IMR-90 (cell line): ENCODE results near the gene GOLIM4. TPM values are rescaled to one million over a fixed set of nuclear protein-coding genes. Genes with fewer than 3 reads are reported as not detected.

Experiments
- ATAC-seq: fragments of 200-7000 bp; cut with Tn5 transposase; 2 replicates; pipeline ENCODE4 v1.9.1; 2020; ENCODE audit warnings: low read depth, mild to moderate bottlenecking, moderate library complexity
- BruUV-seq: library from RNA; stranded (reverse); fragments of 400-500 nt; replicated peaks from 2 replicates; lab custom pipeline; 2021; lab: Mats Ljungman, UMichigan
- CTCF ChIA-PET: fragments of 300-600 bp; formaldehyde crosslinking; extraction: SDS; loops from one replicate; lab custom pipeline; 2021; ENCODE audit warnings: antibody characterized with exemption; lab: Yijun Ruan, JAX
- POLR2A ChIA-PET: fragments of 300-600 bp; sonication (Branson Sonifier 250); formaldehyde crosslinking; loops from one replicate; lab custom pipeline; 2022; ENCODE audit warnings: antibody characterized with exemption; ENCODE audit not compliant: unreplicated experiment; lab: Charles Lee
- DNase-seq: peaks from one replicate; pipeline ENCODE4 v3.0.0; 2013
- H2AFZ ChIP-seq: replicated peaks from 2 replicates; pipeline ENCODE3; 2013; ENCODE audit warnings: low read length, mild to moderate bottlenecking; ENCODE audit not compliant: poor library complexity
- H2AK5ac ChIP-seq: 2 replicates; pipeline ENCODE4 v1.6.1; 2013; ENCODE audit warnings: low read depth, low read length, inconsistent platforms
- H2AK9ac ChIP-seq: replicated peaks from 2 replicates; pipeline ENCODE3; 2013; ENCODE audit warnings: mild to moderate bottlenecking, low read depth, low read length, moderate library complexity; ENCODE audit not compliant: poor library complexity
- H2BK120ac ChIP-seq: 2 replicates; pipeline ENCODE4 v1.6.1; 2013; ENCODE audit warnings: low read depth, low read length, inconsistent platforms
- H2BK15ac ChIP-seq: 3 replicates; pipeline ENCODE4 v1.6.1; 2013; ENCODE audit warnings: low read depth, low read length, inconsistent platforms
- H2BK20ac ChIP-seq: 2 replicates; pipeline ENCODE4 v1.6.1; 2013; ENCODE audit warnings: low read depth, mild to moderate bottlenecking, inconsistent platforms, low read length, moderate library complexity
- H2BK5ac ChIP-seq: 2 replicates; pipeline ENCODE4 v1.6.1; 2013; ENCODE audit warnings: mild to moderate bottlenecking, low read depth, low read length, inconsistent platforms; ENCODE audit not compliant: poor library complexity, severe bottlenecking
- H3K14ac ChIP-seq: replicated peaks from 2 replicates; pipeline ENCODE4 v1.6.1; 2013; ENCODE audit warnings: low read depth, low read length, inconsistent platforms
- H3K18ac ChIP-seq: 2 replicates; pipeline ENCODE4 v1.6.1; 2013; ENCODE audit warnings: low read depth, low read length, control low read depth
- H3K23ac ChIP-seq: 2 replicates; pipeline ENCODE4 v1.6.1; 2013; ENCODE audit warnings: low read depth, low read length, inconsistent platforms
- H3K27ac ChIP-seq: 2 replicates; pipeline ENCODE4 v1.5.1; 2013; ENCODE audit warnings: mild to moderate bottlenecking, control low read depth, low read length; ENCODE audit not compliant: insufficient read depth
- H3K27me3 ChIP-seq: 2 replicates; pipeline ENCODE4 v1.6.1; 2013; ENCODE audit warnings: low read length; ENCODE audit not compliant: control insufficient read depth, insufficient read depth
- H3K36me3 ChIP-seq: 2 replicates; pipeline ENCODE4 v1.6.1; 2013; ENCODE audit warnings: low read length, mixed read lengths; ENCODE audit not compliant: control insufficient read depth, insufficient read depth
- H3K4ac ChIP-seq: 2 replicates; pipeline ENCODE4 v1.6.1; 2013; ENCODE audit warnings: low read depth, low read length, inconsistent platforms
- H3K4me1 ChIP-seq: 2 replicates; pipeline ENCODE4 v1.6.1; 2013; ENCODE audit warnings: low read length, mixed read lengths; ENCODE audit not compliant: control insufficient read depth, insufficient read depth
- H3K4me2 ChIP-seq: 2 replicates; pipeline ENCODE4 v1.6.1; 2013; ENCODE audit warnings: low read depth, mild to moderate bottlenecking, control low read depth, low read length, moderate library complexity
- H3K4me3 ChIP-seq: 2 replicates; pipeline ENCODE4 v1.5.1; 2013; ENCODE audit warnings: low read depth, mild to moderate bottlenecking, control low read depth, low read length, moderate library complexity; ENCODE audit not compliant: insufficient read depth
- H3K56ac ChIP-seq: 2 replicates; pipeline ENCODE4 v1.6.1; 2013; ENCODE audit warnings: low read length, inconsistent platforms; ENCODE audit not compliant: insufficient read depth; ENCODE audit errors: extremely low read depth
- H3K79me1 ChIP-seq, 2 experiments: 2 replicates each; pipeline ENCODE4 v1.6.1; 2013; ENCODE audit warnings: low read length in 2 of 2, inconsistent platforms in 1 of 2, low read depth in 1 of 2
- H3K9ac ChIP-seq: 2 replicates; pipeline ENCODE4 v1.6.1; 2013; ENCODE audit warnings: low read depth, low read length, control low read depth
- H3K9me1 ChIP-seq: 2 replicates; pipeline ENCODE4 v1.6.1; 2013; ENCODE audit warnings: low read length, inconsistent platforms; ENCODE audit not compliant: insufficient read depth
- H3K9me3 ChIP-seq: 2 replicates; pipeline ENCODE4 v1.6.1; 2013; ENCODE audit warnings: low read length; ENCODE audit not compliant: control insufficient read depth, insufficient read depth
- H4K20me1 ChIP-seq: 2 replicates; pipeline ENCODE4 v1.6.1; 2013; ENCODE audit warnings: low read length, inconsistent platforms; ENCODE audit not compliant: insufficient read depth
- H4K5ac ChIP-seq: 2 replicates; pipeline ENCODE4 v1.6.1; 2013; ENCODE audit warnings: mild to moderate bottlenecking, low read depth, low read length, control low read depth
- H4K8ac ChIP-seq, 2 experiments: 2 replicates each; pipeline ENCODE4 v1.6.1; 2013; ENCODE audit warnings: low read depth in 2 of 2, low read length in 2 of 2, control low read depth in 1 of 2, inconsistent platforms in 1 of 2
- H4K91ac ChIP-seq: 2 replicates; pipeline ENCODE4 v1.6.1; 2013; ENCODE audit warnings: low read depth, low read length, inconsistent platforms; ENCODE audit not compliant: insufficient read depth
- CEBPB ChIP-seq: IDR thresholded peaks from 2 replicates; pipeline ENCODE4 v1.6.1; 2012; ENCODE audit warnings: low read depth, low read length, improper control_type of control experiment
- CHD1 ChIP-seq: IDR thresholded peaks from 2 replicates; pipeline ENCODE4 v1.6.1; 2012; ENCODE audit warnings: low read depth, low read length, improper control_type of control experiment
- ELK1 ChIP-seq: fragments of 150-350 bp; IDR thresholded peaks from 2 replicates; pipeline ENCODE4 v1.6.1; 2016; ENCODE audit warnings: low read depth, mild to moderate bottlenecking, low read length, moderate library complexity, borderline replicate concordance
- FOS ChIP-seq: fragments of 150-350 bp; IDR thresholded peaks from 2 replicates; pipeline ENCODE4 v1.6.1; 2016; ENCODE audit warnings: low read depth, low read length
- MAZ ChIP-seq: IDR thresholded peaks from 2 replicates; pipeline ENCODE4 v1.6.1; 2012; ENCODE audit warnings: low read depth, mild to moderate bottlenecking, low read length, improper control_type of control experiment, moderate library complexity, borderline replicate concordance
- NFE2L2 ChIP-seq: fragments of 150-350 bp; IDR thresholded peaks from 2 replicates; pipeline ENCODE4 v1.6.1; 2016; ENCODE audit warnings: low read depth, mild to moderate bottlenecking, low read length
- POLR2A ChIP-seq: IDR thresholded peaks from 2 replicates; pipeline ENCODE4 v1.6.1; 2012; ENCODE audit warnings: mild to moderate bottlenecking, low read depth, low read length
- WGBS, 2 experiments: methylation state at CpG; one replicate each; pipeline versions ENCODE4 v1.1.5 to v1.1.7; 2013; ENCODE audit warnings: missing lambda C conversion rate in 2 of 2; ENCODE audit not compliant: insufficient read length in 1 of 2; ENCODE audit errors: extremely low coverage in 2 of 2; 5-methylcytosine and 5-hydroxymethylcytosine counted together
- dilution Hi-C: fragments of 300-500 bp; cut with HindIII; formaldehyde crosslinking; loops from one replicate; pipeline ENCODE4 v1.14.3; 2018; ENCODE audit warnings: low sequenced_read_pairs; ENCODE audit not compliant: unreplicated experiment
- in situ Hi-C: fragments of 300-500 bp; cut with MboI; formaldehyde crosslinking; loops from 3 replicates; pipeline ENCODE4 v1.14.3; 2019; ENCODE audit warnings: low sequenced_read_pairs, inconsistent platforms, mixed read lengths
- intact Hi-C: fragments of 100-400 bp; cut with micrococcal nuclease; formaldehyde crosslinking; loops from 2 replicates; pipeline ENCODE4 v1.10.0; 2022
- polyA plus RNA-seq, 3 experiments: library from polyadenylated mRNA; depleted of rRNA; stranded (reverse); fragments of >200 nt; gene quantifications; 2 replicates each; pipeline ENCODE4 v1.2.3, GENCODE V29; 2012; ENCODE audit warnings: low replicate concordance in 1 of 3
- total RNA-seq: library from RNA; depleted of rRNA; stranded (reverse); fragments of >200 nt; gene quantifications from 2 replicates; pipeline ENCODE4 v1.2.3, GENCODE V29; 2012

The GOLIM4 gene
- total and polyA plus RNA-seq, 2 of the 4 experiments (the other 2 are of a cell fraction): 44.6 to 71.2 TPM

GRCh38 chr3:168127466-168127865, 31.7 kb upstream of the GOLIM4 start:
- dilution Hi-C loops: no loop called here
- Histone ChIP-seq H3K9me3 (no peaks in the 10 kb centered on the region), H3K36me3 (no peaks in the 10 kb centered on the region), H3K56ac (no peak overlapping the region), H3K27ac (no peak overlapping the region), H2BK120ac (no peak overlapping the region), H4K5ac (no peak overlapping the region), H2AK5ac (no peak overlapping the region), H3K27me3 (no peaks in the 10 kb centered on the region), H3K9me1 (no peaks in the 10 kb centered on the region), H2BK20ac (no peak overlapping the region), H4K8ac (no peak overlapping the region), H4K91ac (no peak overlapping the region), H2BK5ac (no peak overlapping the region), H2AFZ (no peak overlapping the region), H3K9ac (no peak overlapping the region), H3K23ac (no peak overlapping the region), H4K20me1 (no peaks in the 10 kb centered on the region), H3K18ac (no peak overlapping the region), H3K4me2 (no peak overlapping the region), H3K4me3 (no peak overlapping the region), H2BK15ac (no peak overlapping the region), H3K4me1 (no peaks in the 10 kb centered on the region), H3K14ac (no peak overlapping the region), H3K79me1 (no peaks in the 10 kb centered on the region), H3K4ac (no peak overlapping the region), H2AK9ac (no peak overlapping the region)
- TF ChIP-seq FOS: no peak
- TF ChIP-seq NFE2L2: no peak
- TF ChIP-seq CHD1: no peak
- TF ChIP-seq ELK1: no peak
- TF ChIP-seq POLR2A: no peak
- no peak for TF ChIP-seq MAZ
- TF ChIP-seq CEBPB: no peak
- POLR2A ChIA-PET: no interaction called here
- CTCF ChIA-PET: no interaction called here
- DNase-seq (no peak), ATAC-seq (no peak)
- BruUV-seq: no TSS peak
- no CpG with 5 or more reads among the region's 1 CpG for WGBS, 2 experiments
- in situ Hi-C loops: no loop called here
- intact Hi-C loops: no loop called here
